ENCODE data around the gene PDE7B. TPM values are rescaled to one million over a fixed set of nuclear protein-coding genes. Genes with fewer than 3 reads are reported as not detected.

Gene PDE7B
- total and polyA plus RNA-seq, 2 of the 13 experiments (the other 11 are each of a cell fraction or from before 2014, with no cell fraction given) = not detected

- ChIA-PET POLR2A (no interaction called here), CTCF (ENCODE audit: low intra/inter-chr PET ratio, low total read pairs) (no interaction called here)
- Histone ChIP-seq H3K27ac (ENCODE audit: extremely low read length, insufficient read depth, low read length) (no peak overlapping the region), H2AFZ (ENCODE audit: low read length) (no peak overlapping the region), H3K4me1 (ENCODE audit: insufficient read depth, low read length) (no peaks in the 10 kb centered on the region), H3K9me3 (ENCODE audit: low read length) (no peaks in the 10 kb centered on the region), H3K36me3 (replicated peaks in 1 of 2; ENCODE audit: control insufficient read depth in 1 of 2, insufficient read depth in 2 of 2, low read length in 2 of 2) (no peaks in the 10 kb centered on the region), H3K79me2 (ENCODE audit: insufficient read depth, low read length) (no peaks in the 10 kb centered on the region), H3K27me3 (ENCODE audit: control insufficient read depth in 1 of 2, insufficient read depth in 2 of 2, low read length in 2 of 2) (no peaks in the 10 kb centered on the region), H3K4me3 (replicated peaks in 1 of 3; ENCODE audit: insufficient read depth in 1 of 3, low read depth in 2 of 3, low read length in 3 of 3) (no peak overlapping the region), H4K20me1 (ENCODE audit: insufficient read depth, low read length) (no peaks in the 10 kb centered on the region), H3K9ac (ENCODE audit: insufficient read depth, low read depth, low read length) (no peak overlapping the region), H3K4me2 (ENCODE audit: low read depth, low read length) (no peak overlapping the region)
- FAIRE-seq (no peak), DNase-seq (ENCODE audit: low spot score) (no peak), ATAC-seq (no peak)
- TF ChIP-seq TMF1 (CRISPR knock-in tag; IDR thresholded peaks at IDR 0.05; ENCODE audit: low read depth) = no peak
- TF ChIP-seq, protein P1, sequence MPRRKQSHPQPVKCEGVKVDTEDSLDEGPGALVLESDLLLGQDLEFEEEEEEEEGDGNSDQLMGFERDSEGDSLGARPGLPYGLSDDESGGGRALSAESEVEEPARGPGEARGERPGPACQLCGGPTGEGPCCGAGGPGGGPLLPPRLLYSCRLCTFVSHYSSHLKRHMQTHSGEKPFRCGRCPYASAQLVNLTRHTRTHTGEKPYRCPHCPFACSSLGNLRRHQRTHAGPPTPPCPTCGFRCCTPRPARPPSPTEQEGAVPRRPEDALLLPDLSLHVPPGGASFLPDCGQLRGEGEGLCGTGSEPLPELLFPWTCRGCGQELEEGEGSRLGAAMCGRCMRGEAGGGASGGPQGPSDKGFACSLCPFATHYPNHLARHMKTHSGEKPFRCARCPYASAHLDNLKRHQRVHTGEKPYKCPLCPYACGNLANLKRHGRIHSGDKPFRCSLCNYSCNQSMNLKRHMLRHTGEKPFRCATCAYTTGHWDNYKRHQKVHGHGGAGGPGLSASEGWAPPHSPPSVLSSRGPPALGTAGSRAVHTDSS (CRISPR knock-in tag; conservative IDR thresholded peaks at IDR 0.05) = no peak
- TF ChIP-seq ZBTB26 (CRISPR knock-in tag; IDR thresholded peaks at IDR 0.05; ENCODE audit: borderline replicate concordance) = no peak
- TF ChIP-seq U2AF1 (optimal IDR thresholded peaks at IDR 0.05; ENCODE audit: low read depth, low read length) = no peak
- no peak for TF ChIP-seq ZNF296 (CRISPR knock-in tag; conservative IDR thresholded peaks at IDR 0.05)
- TF ChIP-seq FLYWCH1 (CRISPR knock-in tag; IDR thresholded peaks at IDR 0.05) = no peak
- TF ChIP-seq, protein P2, sequence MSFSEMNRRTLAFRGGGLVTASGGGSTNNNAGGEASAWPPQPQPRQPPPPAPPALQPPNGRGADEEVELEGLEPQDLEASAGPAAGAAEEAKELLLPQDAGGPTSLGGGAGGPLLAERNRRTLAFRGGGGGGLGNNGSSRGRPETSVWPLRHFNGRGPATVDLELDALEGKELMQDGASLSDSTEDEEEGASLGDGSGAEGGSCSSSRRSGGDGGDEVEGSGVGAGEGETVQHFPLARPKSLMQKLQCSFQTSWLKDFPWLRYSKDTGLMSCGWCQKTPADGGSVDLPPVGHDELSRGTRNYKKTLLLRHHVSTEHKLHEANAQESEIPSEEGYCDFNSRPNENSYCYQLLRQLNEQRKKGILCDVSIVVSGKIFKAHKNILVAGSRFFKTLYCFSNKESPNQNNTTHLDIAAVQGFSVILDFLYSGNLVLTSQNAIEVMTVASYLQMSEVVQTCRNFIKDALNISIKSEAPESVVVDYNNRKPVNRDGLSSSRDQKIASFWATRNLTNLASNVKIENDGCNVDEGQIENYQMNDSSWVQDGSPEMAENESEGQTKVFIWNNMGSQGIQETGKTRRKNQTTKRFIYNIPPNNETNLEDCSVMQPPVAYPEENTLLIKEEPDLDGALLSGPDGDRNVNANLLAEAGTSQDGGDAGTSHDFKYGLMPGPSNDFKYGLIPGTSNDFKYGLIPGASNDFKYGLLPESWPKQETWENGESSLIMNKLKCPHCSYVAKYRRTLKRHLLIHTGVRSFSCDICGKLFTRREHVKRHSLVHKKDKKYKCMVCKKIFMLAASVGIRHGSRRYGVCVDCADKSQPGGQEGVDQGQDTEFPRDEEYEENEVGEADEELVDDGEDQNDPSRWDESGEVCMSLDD (CRISPR knock-in tag; IDR thresholded peaks at IDR 0.05; ENCODE audit: borderline replicate concordance) = no peak
- TF ChIP-seq, protein P3, sequence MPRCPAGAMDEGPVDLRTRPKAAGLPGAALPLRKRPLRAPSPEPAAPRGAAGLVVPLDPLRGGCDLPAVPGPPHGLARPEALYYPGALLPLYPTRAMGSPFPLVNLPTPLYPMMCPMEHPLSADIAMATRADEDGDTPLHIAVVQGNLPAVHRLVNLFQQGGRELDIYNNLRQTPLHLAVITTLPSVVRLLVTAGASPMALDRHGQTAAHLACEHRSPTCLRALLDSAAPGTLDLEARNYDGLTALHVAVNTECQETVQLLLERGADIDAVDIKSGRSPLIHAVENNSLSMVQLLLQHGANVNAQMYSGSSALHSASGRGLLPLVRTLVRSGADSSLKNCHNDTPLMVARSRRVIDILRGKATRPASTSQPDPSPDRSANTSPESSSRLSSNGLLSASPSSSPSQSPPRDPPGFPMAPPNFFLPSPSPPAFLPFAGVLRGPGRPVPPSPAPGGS (CRISPR knock-in tag; IDR thresholded peaks at IDR 0.05) = no peak
- TF ChIP-seq GTF2F1 (IDR thresholded peaks at IDR 0.05; ENCODE audit: low read length) = no peak
- TF ChIP-seq ZNF703 (CRISPR knock-in tag; IDR thresholded peaks at IDR 0.05; ENCODE audit: borderline replicate concordance) = no peak
- no peak for TF ChIP-seq MZF1 (CRISPR knock-in tag; IDR thresholded peaks at IDR 0.05; ENCODE audit: borderline replicate concordance)
- no peak for TF ChIP-seq KDM6A (CRISPR knock-in tag; IDR thresholded peaks at IDR 0.05; ENCODE audit: low read depth)
- TF ChIP-seq SALL1 (CRISPR knock-in tag; IDR thresholded peaks at IDR 0.05) = no peak
- TF ChIP-seq ZNF678 (CRISPR knock-in tag; IDR thresholded peaks at IDR 0.05) = no peak
- TF ChIP-seq PCBP1 (IDR thresholded peaks at IDR 0.05; ENCODE audit: borderline replicate concordance, low read depth, low read length) = no peak
- TF ChIP-seq ZNF337 (CRISPR knock-in tag; IDR thresholded peaks at IDR 0.05; ENCODE audit: borderline replicate concordance, low read depth) = no peak
- in situ Hi-C loops (cut with HindIII; ENCODE audit: extremely low pct_ligation_motif_present, low pct_unique_long_range_greater_than_20kb) = no loop called here
- BruUV-seq (replicated peaks) = no TSS peak
- intact Hi-C loops (cut with micrococcal nuclease; ENCODE audit: unreplicated experiment) = no loop called here
- 29% methylated on average over 3 of the region's 3 CpGs for WGBS (ENCODE audit: low lambda C conversion rate)
Measured at GRCh38 chr6:135955099-135955498, 103.6 kb downstream of the PDE7B start.
